Natural killer cell (primary cell): ENCODE results near the gene GRHL3. TPM values are rescaled to one million over a fixed set of nuclear protein-coding genes. Genes with fewer than 3 reads are reported as not detected.

ENCODE experiments used
- ATAC-seq, 3 donors: fragments of 150-1000 bp in 2 of 3; fragments of 200-7000 bp in 1 of 3; cut with Tn5 transposase; 1 replicate in 1 of 3; 2 replicates in 2 of 3; pipeline ENCODE4 v1.10.0; 2021; ENCODE audit warnings: mild to moderate bottlenecking in 2 of 3, moderate library complexity in 2 of 3
- DNase-seq, 2 donors: peaks; one replicate each; pipeline versions ENCODE4 v3.0.0 to v3.0.0-alpha.2; 2013 to 2021; ENCODE audit warnings: mixed read lengths in 1 of 2
- H3K27ac ChIP-seq: one replicate; pipeline ENCODE4 v1.5.1; 2013; ENCODE audit warnings: mild to moderate bottlenecking, low read length
- H3K27me3 ChIP-seq: one replicate; pipeline ENCODE4 v1.6.1; 2013; ENCODE audit warnings: low read length; ENCODE audit not compliant: control insufficient read depth, insufficient read depth
- H3K36me3 ChIP-seq: one replicate; pipeline ENCODE4 v1.6.1; 2013; ENCODE audit warnings: low read length; ENCODE audit not compliant: control insufficient read depth, insufficient read depth
- H3K4me1 ChIP-seq: one replicate; pipeline ENCODE4 v1.6.1; 2013; ENCODE audit warnings: low read length; ENCODE audit not compliant: control insufficient read depth, insufficient read depth
- H3K4me3 ChIP-seq: one replicate; pipeline ENCODE4 v1.5.1; 2013; ENCODE audit warnings: low read length
- H3K9me3 ChIP-seq: one replicate; pipeline ENCODE4 v1.6.1; 2013; ENCODE audit warnings: low read length; ENCODE audit not compliant: control insufficient read depth, insufficient read depth
- H3K27ac Mint-ChIP-seq, 2 donors: one replicate each; pipeline ENCODE4 v1.8.0; 2022; ENCODE audit warnings: mild to moderate bottlenecking in 2 of 2, mixed read lengths in 2 of 2, moderate library complexity in 1 of 2
- H3K27me3 Mint-ChIP-seq, 2 donors: one replicate each; pipeline ENCODE4 v1.8.0; 2022; ENCODE audit warnings: low read depth in 2 of 2, mixed read lengths in 2 of 2
- H3K36me3 Mint-ChIP-seq: one replicate; pipeline ENCODE4 v1.8.0; 2022; ENCODE audit warnings: mixed read lengths
- H3K4me1 Mint-ChIP-seq, 2 donors: one replicate each; pipeline ENCODE4 v1.8.0; 2022; ENCODE audit warnings: mixed read lengths in 2 of 2
- H3K4me3 Mint-ChIP-seq: one replicate; pipeline ENCODE4 v1.8.0; 2022; ENCODE audit warnings: mild to moderate bottlenecking, moderate library complexity, mixed read lengths
- H3K9me3 Mint-ChIP-seq, 2 donors: one replicate each; pipeline ENCODE4 v1.8.0; 2022; ENCODE audit warnings: mixed read lengths in 2 of 2
- CTCF ChIP-seq: fragments of 200-600 bp; IDR thresholded peaks from one replicate; pipeline ENCODE4 v1.8.0; 2022; ENCODE audit warnings: antibody characterized with exemption
- WGBS: methylation state at CpG from one replicate; pipeline ENCODE4 v1.1.7; 2013; ENCODE audit warnings: missing lambda C conversion rate; ENCODE audit not compliant: insufficient coverage; 5-methylcytosine and 5-hydroxymethylcytosine counted together
- intact Hi-C: fragments of 100-400 bp; cut with micrococcal nuclease; formaldehyde crosslinking; loops from one replicate; pipeline ENCODE4 v1.14.2; 2022
- total RNA-seq, 4 donors: library from RNA; stranded (reverse); fragments of 120-200 nt in 1 of 4; gene quantifications; one replicate each; pipeline versions ENCODE4 v1.2.3 to v1.2.4, GENCODE V29; 2013 to 2022

Gene GRHL3
- total RNA-seq, 3 donors from 2014 or later (not counting 1 experiment from before 2014, with no cell fraction given): not detected

- H3K4me3 ChIP-seq: no peak overlapping the region
- Mint-ChIP-seq H3K27me3 (peaks cover 37 to 59% of the 10 kb centered on the region in 2 donors), H3K4me3 (no peak overlapping the region), H3K4me1 (no peaks in the 10 kb centered on the region), H3K36me3 (no peaks in the 10 kb centered on the region), H3K9me3 (no peaks in the 10 kb centered on the region), H3K27ac (no peak overlapping the region)
- peaks cover 4% of the 10 kb centered on the region for H3K27me3 ChIP-seq
- TF ChIP-seq CTCF: no peak
- H3K36me3 ChIP-seq: no peaks in the 10 kb centered on the region
- 94% methylated on average over 2 of the region's 2 CpGs for WGBS
- no peak overlapping the region for H3K27ac ChIP-seq
- intact Hi-C loops: no loop called here
- H3K4me1 ChIP-seq: no peaks in the 10 kb centered on the region
- ATAC-seq: no peak
- no peak for DNase-seq
- H3K9me3 ChIP-seq: no peaks in the 10 kb centered on the region
These were observed 8.7 kb downstream of the GRHL3 start for GRCh38 chr1:24327891-24328290.

DNA sequence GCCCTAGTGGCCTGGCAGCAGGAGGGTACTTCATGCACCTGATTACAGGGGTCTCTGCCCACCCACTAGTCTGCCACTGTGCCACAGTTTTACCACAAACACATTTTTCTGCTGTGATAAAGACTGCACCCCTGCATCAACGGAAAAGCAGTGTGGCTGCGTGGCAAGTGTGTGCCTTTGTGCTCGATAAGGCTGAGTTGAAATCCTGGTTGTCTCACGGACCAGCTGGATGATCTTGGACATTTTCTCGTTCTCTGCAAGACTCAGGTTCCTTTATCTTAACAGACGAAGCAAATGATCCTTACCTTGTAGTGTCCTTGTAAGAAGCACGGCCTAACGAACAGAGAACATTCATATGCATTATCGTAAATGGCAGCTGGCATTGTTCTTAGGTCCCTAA lies 10.2 kb downstream of the GRHL3 start:
- no peaks in the 10 kb centered on the region for H3K36me3 Mint-ChIP-seq
- Histone ChIP-seq H3K4me1 (no peaks in the 10 kb centered on the region), H3K4me3 (no peak overlapping the region), H3K27ac (no peak overlapping the region), H3K9me3 (no peaks in the 10 kb centered on the region), H3K27me3 (peaks cover 2% of the 10 kb centered on the region), H3K36me3 (no peaks in the 10 kb centered on the region)
- TF ChIP-seq CTCF: no peak
- WGBS: 68% methylated on average over 9 of the region's 9 CpGs
- H3K27me3 Mint-ChIP-seq: peaks cover 35 to 59% of the 10 kb centered on the region in 2 donors
- H3K4me3 Mint-ChIP-seq: no peak overlapping the region
- H3K4me1 Mint-ChIP-seq: no peaks in the 10 kb centered on the region
- H3K27ac Mint-ChIP-seq: no peak overlapping the region
- DNase-seq (no peak), ATAC-seq (no peak)
- intact Hi-C loops: no loop called here
- no peaks in the 10 kb centered on the region for H3K9me3 Mint-ChIP-seq

GRCh38 chr1:24329797-24330543 lies 10.8 kb downstream of the GRHL3 start:
- Mint-ChIP-seq H3K27me3 (peaks cover 35 to 58% of the 10 kb centered on the region in 2 donors), H3K4me1 (no peaks in the 10 kb centered on the region), H3K4me3 (no peak overlapping the region), H3K36me3 (no peaks in the 10 kb centered on the region), H3K9me3 (no peaks in the 10 kb centered on the region), H3K27ac (no peak overlapping the region)
- Histone ChIP-seq H3K27ac (no peak overlapping the region), H3K4me3 (no peak overlapping the region), H3K27me3 (peaks cover 2% of the 10 kb centered on the region), H3K9me3 (no peaks in the 10 kb centered on the region), H3K36me3 (no peaks in the 10 kb centered on the region), H3K4me1 (no peaks in the 10 kb centered on the region)
- DNase-seq: no peak
- 94% methylated on average over 2 of the region's 2 CpGs for WGBS
- TF ChIP-seq CTCF: no peak
- no peak for ATAC-seq
- intact Hi-C loops: no loop called here
